Subcutaneous adipose tissue (tissue), 4 donors: ENCODE results near the gene DDX24. TPM values are rescaled to one million over a fixed set of nuclear protein-coding genes. Genes with fewer than 3 reads are reported as not detected.

Experiments
- total RNA-seq, 4 donors: library from RNA; depleted of rRNA; stranded (reverse); fragments of >200 nt; gene quantifications; one replicate each; pipeline ENCODE4 v1.1.0, GENCODE V29; 2016
- TF ChIP-seq, protein P1 (sequence below): fragments of 450-650 bp; IDR thresholded peaks from one replicate; pipeline ENCODE4 v1.5.1; 2016; ENCODE audit warnings: low read depth, mild to moderate bottlenecking, control low read depth, antibody characterized with exemption, moderate library complexity

The DDX24 gene
- total RNA-seq, 4 donors from 2014 or later = 119 to 133 (median 126) TPM

DNA sequence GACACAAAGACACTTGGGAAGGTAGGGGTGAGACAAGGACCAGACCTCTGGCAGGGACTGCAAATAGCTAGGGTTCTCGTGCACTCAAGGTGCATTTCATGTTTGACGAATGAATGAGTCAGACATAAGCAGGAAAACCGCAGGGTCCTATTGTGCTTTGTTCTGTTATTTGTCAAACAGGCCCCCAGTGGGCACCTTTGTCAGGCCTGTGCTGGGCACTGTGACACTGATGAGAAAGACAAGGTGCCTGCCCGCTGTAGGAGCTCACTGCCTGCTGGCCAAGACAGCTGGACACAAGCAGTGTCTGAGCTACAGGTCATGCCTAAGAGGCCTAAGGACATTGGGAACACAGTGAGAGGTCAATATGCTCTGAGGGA is 52.6 kb downstream of the DDX24 start:
- TF ChIP-seq, protein P1, sequence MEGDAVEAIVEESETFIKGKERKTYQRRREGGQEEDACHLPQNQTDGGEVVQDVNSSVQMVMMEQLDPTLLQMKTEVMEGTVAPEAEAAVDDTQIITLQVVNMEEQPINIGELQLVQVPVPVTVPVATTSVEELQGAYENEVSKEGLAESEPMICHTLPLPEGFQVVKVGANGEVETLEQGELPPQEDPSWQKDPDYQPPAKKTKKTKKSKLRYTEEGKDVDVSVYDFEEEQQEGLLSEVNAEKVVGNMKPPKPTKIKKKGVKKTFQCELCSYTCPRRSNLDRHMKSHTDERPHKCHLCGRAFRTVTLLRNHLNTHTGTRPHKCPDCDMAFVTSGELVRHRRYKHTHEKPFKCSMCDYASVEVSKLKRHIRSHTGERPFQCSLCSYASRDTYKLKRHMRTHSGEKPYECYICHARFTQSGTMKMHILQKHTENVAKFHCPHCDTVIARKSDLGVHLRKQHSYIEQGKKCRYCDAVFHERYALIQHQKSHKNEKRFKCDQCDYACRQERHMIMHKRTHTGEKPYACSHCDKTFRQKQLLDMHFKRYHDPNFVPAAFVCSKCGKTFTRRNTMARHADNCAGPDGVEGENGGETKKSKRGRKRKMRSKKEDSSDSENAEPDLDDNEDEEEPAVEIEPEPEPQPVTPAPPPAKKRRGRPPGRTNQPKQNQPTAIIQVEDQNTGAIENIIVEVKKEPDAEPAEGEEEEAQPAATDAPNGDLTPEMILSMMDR = no peak

DNA sequence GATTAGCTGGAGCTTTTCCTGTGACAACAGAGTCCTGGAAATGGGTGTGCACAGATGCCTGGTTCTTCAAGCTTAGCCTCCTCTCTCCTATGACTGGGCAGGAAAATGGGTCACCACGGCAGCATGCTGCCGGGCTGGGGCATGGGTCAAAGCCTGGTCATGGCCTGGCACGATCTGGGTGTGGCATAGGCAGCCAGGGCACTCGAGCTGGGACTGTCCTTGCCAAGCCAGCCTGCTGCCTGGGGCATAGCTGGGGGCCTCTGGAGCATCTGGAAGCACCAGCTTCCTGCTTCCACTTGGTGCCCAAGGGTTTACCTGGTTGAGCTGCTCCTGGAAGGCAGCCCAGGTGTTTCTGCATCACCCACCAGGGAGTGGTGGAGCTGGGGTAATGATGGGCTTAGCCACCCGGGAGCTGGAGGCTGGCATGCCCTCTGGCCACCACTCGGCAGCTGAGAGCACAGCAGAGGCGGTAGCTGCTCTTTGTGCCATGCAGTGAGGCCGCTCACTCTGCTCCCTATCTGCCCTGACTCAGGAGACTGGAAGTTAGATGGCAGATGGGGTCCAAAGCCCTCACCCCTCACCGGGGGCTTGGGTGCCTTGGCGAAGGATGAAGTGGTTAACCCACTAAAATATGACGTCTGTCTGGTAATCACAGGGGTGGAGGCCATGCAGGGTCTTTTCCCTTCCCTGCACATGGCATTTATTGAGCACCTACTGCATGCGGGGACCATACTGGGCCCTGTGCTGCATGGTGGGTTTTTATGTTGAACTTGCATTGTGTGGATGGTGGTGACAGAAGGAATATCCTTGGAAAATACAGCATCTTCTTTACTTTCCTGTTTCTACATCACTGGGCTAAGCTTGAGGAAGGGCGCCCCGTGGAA is 53.2 kb downstream of the DDX24 start:
- TF ChIP-seq, protein P1 = no peak

DNA sequence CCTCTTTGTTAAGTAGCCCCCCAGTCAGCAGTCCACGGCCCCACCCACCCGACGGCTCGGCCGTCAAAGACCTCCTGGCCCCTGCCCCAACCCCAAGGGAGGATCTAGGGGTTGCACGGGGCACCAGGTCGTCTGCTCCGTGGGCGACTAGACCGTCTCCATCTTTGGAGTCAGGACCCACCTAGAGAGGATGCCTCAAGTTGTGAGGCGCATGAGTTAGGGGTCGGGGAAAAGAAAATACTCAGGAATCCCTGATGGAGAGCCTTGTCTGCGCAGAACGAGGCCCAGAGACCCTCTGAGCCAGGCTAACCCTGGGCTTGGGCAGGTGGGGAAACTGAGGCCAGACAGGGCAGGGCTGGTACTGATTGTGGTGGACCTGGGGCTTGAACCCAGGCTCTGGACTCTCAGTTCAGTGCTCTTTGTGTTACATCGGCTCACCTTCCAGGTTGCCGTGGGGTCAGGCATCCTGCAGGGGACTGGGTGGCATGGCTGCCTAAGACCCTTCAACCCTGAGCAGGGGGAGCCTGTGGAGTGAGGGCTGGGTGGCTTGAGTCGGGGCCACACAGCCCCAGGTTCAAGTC is 54.0 kb downstream of the DDX24 start:
- TF ChIP-seq, protein P1 = no peak

DNA sequence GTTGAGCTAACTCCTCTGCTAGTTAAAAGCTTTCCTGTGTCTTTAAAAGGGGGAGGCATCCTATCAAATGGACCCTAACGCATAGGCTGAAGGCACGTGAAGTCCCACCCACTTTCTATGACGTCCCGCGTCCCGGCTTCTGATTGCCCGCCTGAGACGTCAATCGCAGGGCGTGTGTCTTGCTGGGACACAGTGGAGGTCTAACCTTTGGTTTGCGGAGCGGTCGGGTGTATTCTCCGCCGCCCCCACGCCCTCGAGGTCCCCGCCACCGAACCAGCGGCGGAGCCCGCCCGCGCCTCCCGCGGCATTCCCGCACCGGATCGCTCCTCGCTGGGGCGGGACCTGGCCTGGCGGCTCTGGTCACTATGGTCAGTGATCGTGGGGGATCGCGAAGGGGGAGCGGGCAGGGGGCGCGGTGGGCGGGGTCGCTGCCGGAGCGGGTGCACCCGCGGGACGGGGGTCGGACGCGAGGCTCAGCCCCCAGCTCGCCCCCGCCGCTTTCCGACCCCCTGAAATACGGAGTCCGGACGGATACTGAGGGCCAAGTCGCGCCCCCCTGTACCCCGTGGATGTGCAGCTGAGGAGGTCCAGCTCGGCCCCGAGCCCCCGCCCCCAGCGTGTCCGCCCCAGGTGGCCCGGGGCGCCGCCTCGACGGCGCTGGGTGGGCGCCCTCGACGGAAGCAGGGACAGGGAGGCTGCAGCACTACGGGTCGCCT is 54.7 kb downstream of the DDX24 start, which contains the start of gene OTUB2:
Gene OTUB2 (plus strand): TSS at position 168 of the 716 bp plus-strand sequence. CDS start 198 bp downstream, at position 366.
- TF ChIP-seq, protein P1 = no peak

DNA sequence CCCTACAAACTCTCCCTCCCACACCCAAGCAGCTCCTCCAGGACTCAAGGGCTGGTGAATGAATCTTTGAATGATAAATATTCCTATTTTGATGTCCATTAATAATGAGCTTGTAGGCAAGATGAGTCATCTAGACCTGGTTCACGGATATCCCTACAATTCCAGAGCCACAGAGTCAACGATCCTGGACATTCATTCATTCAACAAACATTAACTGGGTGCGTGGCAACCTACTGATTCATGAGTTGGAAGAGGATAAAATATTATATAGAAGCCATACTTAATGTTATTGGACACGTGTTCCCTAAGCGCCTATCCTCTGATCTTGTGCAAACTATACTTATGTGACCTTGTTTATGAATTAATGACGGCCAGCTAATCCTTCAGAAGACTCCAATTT is 55.3 kb downstream of the DDX24 start:
- TF ChIP-seq, protein P1 = no peak

DNA sequence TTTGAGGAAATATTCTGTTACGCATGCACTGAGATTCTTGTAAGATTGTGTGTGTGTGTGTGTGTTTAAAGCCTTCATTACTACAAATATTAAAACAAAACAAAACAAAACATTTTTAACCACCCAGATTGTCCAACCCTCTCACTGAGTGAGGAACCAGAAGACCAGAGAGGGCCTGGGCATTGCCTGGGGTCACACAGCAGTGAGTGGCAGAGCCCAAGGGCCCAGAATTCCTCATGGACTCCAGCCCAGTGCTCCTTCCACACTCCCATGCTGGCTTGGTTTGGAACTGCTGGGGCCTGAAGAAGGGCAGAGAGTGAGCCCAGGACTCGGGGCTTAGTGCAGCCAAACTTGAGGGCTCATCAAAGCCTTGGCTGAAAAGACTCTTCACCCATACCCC is 56.5 kb downstream of the DDX24 start:
- TF ChIP-seq, protein P1 = no peak
